ENCODE data around the gene SMURF1.
"Not testable (repeated sequence)": the region's sequence is repeated elsewhere in the genome, so short reads cannot be mapped to it uniquely, and the experiment has no call there.

Gene SMURF1

DNA sequence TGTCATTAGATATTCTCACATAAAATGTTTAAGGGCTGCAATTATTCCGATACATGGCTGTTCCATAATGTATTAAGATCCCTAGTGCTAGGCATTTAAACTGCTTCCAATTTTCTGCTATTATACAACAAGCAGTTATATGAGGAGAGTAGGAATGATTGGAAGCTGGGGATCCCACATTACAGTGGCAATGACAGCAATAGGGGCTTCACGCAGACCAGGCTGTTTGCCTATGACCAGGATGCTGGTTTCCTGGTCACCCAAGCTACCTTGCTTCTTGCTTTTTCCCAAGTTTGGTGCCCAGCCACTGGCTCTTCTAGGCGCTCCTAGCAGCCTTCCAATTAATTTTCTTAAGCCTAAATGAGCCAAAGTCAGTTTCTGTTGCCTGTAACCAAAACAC, 39.3 kb downstream of the SMURF1 start:
- H3K36me3 Mint-ChIP-seq, result peaks cover 11 to 12% of the 10 kb centered on the region in 2 donors
- no peak overlapping the region for H3K4me3 Mint-ChIP-seq
- ATAC-seq (replicated peaks) (no peak), DNase-seq (no peak)
- H3K4me1 Mint-ChIP-seq, result peaks cover 30 to 48% of the 10 kb centered on the region in 2 donors
- no peak overlapping the region for H3K27ac Mint-ChIP-seq
- no peaks in the 10 kb centered on the region for H3K27me3 Mint-ChIP-seq
- H3K9me3 Mint-ChIP-seq, result peaks cover 2 to 4% of the 10 kb centered on the region in 2 donors

DNA sequence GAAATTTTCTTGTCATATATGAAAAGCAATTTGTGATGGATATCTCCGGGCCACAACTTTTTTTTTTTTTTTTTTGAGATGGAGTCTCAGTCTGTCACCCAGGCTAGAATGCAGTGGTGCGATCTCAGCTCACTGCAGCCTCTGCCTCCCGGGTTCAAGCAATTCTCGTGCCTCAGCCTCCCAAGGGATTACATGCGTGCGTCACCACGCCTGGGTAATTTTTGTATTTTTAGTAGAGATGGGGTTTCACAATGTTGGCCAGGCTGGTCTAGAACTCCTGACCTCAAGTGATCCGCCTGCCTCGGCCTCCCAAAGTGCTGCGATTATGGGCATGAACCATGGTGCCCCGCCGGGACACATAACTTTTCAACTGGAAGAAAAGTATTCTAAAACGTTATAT, 40.1 kb downstream of the SMURF1 start:
- not testable (repeated sequence) for ATAC-seq (replicated peaks); DNase-seq; H3K27ac Mint-ChIP-seq; H3K27me3 Mint-ChIP-seq; H3K4me3 Mint-ChIP-seq; H3K9me3 Mint-ChIP-seq
- Mint-ChIP-seq H3K4me1 (peaks cover 24 to 43% of the 10 kb centered on the region in 2 donors), H3K36me3 (peaks cover 14 to 19% of the 10 kb centered on the region in 2 donors)

DNA sequence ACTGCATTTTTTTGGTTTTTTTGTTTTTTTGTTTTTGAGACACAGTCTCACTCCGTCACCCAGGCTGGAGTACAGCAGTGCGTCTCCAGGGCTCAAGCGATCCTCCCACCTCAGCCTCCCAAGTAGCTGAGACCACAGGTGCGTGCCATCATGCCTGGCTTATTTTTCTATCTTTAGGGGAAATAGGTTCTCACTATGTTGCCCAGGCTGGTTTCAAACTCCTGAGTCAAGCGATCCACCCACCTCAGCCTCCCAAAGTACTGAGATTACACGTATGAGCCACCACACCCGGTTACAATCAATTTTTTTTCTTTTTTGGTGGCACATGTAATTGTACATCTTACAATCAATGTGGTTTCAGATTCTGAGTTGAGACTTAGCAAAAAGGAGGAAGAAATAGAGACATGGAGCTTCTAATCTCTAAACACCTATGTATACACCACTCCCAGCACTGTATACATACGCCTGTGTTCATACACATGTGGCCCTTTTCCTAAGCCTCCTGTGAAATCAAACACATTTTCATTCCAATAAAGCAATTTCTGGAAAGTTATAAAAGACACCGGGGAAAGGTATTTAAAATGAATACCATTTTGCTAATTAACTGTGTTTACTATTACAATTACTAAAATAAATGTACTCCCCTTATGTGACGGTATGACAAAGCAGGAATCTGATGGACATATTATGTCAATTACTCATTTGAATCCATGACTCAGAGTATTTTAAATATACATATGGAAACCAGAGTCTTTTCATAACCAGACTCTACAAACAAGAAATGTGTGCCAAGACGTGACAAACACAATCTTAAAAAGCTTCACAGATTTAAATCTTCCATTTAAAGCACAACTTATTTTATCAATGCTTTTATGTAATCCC, 40.9 kb downstream of the SMURF1 start:
- Mint-ChIP-seq H3K4me1 (peaks cover 24 to 35% of the 10 kb centered on the region in 2 donors), H3K36me3 (peaks cover 22 to 27% of the 10 kb centered on the region in 2 donors), H3K27me3 (no peaks in the 10 kb centered on the region), H3K9me3 (peaks cover 14 to 15% of the 10 kb centered on the region in 2 donors), H3K27ac (peak overlapping the region; percentile 53), H3K4me3 (no peak overlapping the region)
- DNase-seq, result no peak
- peak; percentile 10 to 41 for ATAC-seq (replicated peaks)

DNA sequence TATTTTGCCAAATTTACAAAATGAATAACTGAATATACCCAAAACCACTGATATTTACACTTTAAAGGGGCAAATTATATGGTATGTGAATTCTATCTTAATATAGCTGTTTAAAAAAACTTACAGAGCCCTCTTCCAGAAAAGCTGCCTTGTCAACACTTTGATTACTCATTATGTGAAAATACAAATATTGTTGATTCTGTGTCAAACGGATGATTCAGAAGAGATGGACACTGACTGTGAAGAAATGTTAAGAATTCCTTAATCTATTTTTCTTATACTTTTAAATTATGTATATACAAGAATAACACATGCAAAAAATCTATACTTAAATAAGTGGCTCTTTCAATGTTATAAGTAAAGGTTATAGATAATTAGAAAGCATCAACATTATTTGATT, 41.5 kb downstream of the SMURF1 start:
- H3K27me3 Mint-ChIP-seq, result no peaks in the 10 kb centered on the region
- H3K4me1 Mint-ChIP-seq, result peaks cover 19 to 28% of the 10 kb centered on the region in 2 donors
- no peak overlapping the region for H3K4me3 Mint-ChIP-seq
- H3K9me3 Mint-ChIP-seq, result peaks cover 14 to 16% of the 10 kb centered on the region in 2 donors
- no peak overlapping the region for H3K27ac Mint-ChIP-seq
- no peak for DNase-seq
- peaks cover 22 to 31% of the 10 kb centered on the region in 2 donors for H3K36me3 Mint-ChIP-seq
- ATAC-seq (replicated peaks), result no peak

DNA sequence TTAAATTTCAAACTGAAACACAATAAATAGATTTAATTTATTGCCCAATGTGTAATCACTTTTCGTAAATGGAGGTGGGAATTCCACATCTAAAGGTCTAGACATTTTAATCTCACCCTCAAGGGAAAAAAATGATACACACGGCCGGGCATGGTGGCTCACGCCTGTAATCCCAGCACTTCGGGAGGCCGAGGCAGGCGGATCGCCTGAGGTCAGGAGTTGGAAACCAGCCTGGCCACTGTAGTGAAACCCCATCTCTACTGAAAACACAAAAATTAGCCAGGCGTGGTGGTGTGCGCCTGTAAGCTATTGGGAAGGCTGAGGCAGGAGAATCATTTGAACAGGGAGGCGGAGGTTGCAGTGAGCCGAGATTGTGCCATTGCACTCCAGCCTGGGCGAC, 42.4 kb downstream of the SMURF1 start:
- not testable (repeated sequence) for H3K27me3 Mint-ChIP-seq; H3K4me3 Mint-ChIP-seq; H3K27ac Mint-ChIP-seq; ATAC-seq (replicated peaks); DNase-seq
- H3K9me3 Mint-ChIP-seq, result peaks cover 14 to 16% of the 10 kb centered on the region in 2 donors
- H3K36me3 Mint-ChIP-seq, result peaks cover 22 to 40% of the 10 kb centered on the region in 2 donors
- peaks cover 21 to 30% of the 10 kb centered on the region in 2 donors for H3K4me1 Mint-ChIP-seq

DNA sequence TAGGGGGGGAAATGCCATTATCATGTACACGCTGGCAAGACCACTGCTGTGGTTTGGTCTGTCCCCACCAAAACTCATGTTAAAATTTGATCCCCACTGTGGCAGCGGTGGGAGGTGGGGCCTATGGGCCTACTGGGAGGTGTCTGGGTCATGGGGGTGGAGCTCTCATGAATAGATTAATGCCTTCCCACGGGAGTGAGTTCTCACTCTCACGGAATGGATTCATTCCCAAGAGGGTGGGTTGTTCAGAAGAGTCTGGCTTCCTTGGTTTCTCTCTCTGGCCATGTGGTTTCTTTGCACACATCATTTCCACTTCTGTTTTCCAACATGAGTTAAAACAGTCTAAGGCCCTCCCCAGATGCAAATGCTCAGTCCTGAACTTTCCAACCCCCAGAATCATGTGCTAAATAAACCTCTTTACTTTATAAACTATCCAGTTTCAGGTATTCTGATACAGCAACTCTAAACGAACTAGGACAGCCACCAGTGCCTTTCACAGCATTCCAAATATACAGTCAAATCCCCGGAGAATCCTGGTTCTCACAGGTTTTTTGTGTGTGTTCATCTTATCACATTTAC, 44.3 kb downstream of the SMURF1 start:
- H3K27me3 Mint-ChIP-seq, result no peaks in the 10 kb centered on the region
- peak in 1 of 2 donors; percentile 42 for ATAC-seq (replicated peaks)
- peaks cover 14 to 16% of the 10 kb centered on the region in 2 donors for H3K9me3 Mint-ChIP-seq
- no peak for DNase-seq
- no peak overlapping the region for H3K27ac Mint-ChIP-seq
- H3K36me3 Mint-ChIP-seq, result peaks cover 22 to 43% of the 10 kb centered on the region in 2 donors
- peaks cover 19 to 29% of the 10 kb centered on the region in 2 donors for H3K4me1 Mint-ChIP-seq
- no peak overlapping the region for H3K4me3 Mint-ChIP-seq

DNA sequence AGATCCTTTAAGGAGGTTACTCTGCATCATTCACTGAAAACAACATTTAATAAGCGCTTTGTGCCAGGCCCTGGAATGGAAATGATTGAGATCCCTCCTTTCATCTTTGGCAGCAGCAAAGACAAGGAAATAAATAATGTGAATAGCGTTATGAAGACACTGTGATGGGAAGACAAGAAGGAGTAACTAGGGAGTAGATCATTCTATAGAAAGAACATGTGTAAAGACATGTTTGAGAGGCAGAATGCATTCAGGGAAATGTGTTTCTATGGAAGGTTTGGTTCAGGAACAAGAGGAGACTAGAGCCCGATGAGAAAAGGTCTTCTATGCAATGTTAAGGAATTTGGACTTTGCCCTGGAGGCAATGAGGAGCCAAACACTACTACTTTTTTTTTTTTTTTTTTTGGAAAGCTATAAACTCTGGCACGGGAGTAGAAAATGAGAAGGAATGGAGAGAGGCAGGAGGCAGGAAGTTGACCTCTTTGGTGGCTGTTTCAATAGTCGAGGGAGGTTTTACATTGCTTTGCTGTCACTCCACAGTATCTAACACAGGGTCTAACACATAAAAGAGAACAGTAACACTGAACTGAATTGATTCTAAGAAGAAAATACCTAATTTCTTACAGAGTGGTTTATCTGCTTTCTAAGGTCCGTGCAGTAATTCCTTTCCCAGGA, 44.9 kb downstream of the SMURF1 start:
- DNase-seq (no peak), ATAC-seq (replicated peaks) (no peak)
- no peaks in the 10 kb centered on the region for H3K27me3 Mint-ChIP-seq
- peaks cover 19 to 40% of the 10 kb centered on the region in 2 donors for H3K36me3 Mint-ChIP-seq
- no peak overlapping the region for H3K4me3 Mint-ChIP-seq
- peaks cover 18 to 23% of the 10 kb centered on the region in 2 donors for H3K4me1 Mint-ChIP-seq
- no peak overlapping the region for H3K27ac Mint-ChIP-seq
- H3K9me3 Mint-ChIP-seq, result peaks cover 14 to 16% of the 10 kb centered on the region in 2 donors

DNA sequence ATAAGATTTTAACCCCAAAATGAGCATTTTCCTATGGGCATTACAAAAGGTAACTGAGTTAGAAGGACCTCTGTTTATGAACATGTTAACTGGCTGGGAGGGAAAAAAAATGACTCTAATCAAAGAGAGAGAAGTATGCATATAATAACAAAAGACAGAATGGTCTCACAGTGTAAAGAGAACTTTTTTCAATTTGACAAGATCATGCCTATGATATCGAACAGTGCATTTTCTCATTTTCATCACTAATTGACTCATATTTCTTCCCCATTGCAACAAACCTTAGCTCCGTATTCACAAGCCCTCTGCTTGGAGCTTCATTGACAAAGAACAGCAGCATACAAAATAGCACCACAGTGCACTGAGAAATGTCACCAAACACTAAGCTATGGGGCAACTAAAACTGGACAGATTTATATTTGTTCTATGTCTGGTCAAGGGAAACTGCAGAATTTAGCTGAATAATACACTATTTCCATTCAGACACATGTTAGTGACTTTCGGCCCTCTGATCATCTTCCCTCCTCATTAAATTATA, 45.6 kb downstream of the SMURF1 start:
- DNase-seq (no peak), ATAC-seq (replicated peaks) (no peak)
- no peak overlapping the region for H3K4me3 Mint-ChIP-seq
- H3K4me1 Mint-ChIP-seq, result peaks cover 18 to 23% of the 10 kb centered on the region in 2 donors
- no peaks in the 10 kb centered on the region for H3K27me3 Mint-ChIP-seq
- H3K9me3 Mint-ChIP-seq, result peaks cover 14 to 16% of the 10 kb centered on the region in 2 donors
- H3K36me3 Mint-ChIP-seq, result peaks cover 19 to 40% of the 10 kb centered on the region in 2 donors
- H3K27ac Mint-ChIP-seq, result no peak overlapping the region

DNA sequence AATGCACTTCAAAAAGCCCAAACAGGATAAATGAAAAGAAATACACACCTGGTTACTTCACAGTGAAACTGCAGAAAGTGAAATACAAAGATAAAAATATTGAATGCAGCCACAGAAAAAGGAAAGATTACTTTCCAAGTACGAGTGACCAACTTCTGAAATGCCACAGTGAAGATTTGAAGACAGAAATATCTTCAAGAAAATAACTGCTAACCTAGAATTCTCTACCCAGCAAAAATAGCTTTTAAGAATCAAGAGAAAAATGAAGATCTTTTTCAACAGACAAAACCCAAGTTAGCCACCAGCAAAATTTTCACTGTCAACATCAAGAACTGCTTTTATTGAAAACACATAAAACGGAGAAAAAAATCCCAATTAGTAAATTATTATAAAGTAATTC, 46.2 kb downstream of the SMURF1 start:
- Mint-ChIP-seq H3K9me3 (peaks cover 14 to 16% of the 10 kb centered on the region in 2 donors), H3K4me1 (peaks cover 17% of the 10 kb centered on the region in 2 donors), H3K36me3 (peaks cover 19 to 40% of the 10 kb centered on the region in 2 donors), H3K27ac (no peak overlapping the region), H3K4me3 (no peak overlapping the region), H3K27me3 (no peaks in the 10 kb centered on the region)
- ATAC-seq (replicated peaks) (no peak), DNase-seq (no peak)

DNA sequence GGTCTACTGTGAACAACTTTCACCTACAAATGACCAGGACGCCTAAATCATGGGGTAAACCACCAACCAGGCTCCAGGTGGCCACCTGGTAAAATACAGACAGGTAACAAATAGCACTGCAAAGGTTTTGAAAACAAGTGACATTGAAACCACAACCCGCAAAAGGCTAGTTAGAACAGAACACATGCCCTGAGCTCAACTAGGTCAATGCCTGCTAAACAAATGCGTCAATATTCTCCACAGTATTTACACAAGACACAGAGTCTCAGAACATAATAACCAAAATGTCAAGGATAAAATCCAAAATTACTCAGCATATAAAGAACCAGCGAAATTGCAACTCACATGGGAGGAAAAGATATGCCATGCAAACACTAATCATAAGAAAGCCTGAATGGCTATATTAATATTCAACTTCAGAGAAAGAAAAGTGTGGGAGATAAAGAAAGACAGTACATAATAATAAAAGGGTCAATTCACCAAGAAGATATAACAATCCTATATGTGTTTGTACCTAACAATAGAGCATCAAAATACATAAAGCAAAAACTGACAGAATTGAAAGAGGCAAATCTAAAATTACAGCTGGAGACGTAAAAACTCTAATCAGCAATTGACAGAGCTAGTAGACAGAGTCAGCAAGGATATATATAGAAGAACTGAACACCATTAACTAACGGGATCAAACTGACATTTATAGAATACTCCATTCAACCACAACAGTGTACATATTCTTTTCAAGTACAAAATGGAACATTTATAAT, 47.6 kb downstream of the SMURF1 start:
- Mint-ChIP-seq H3K27ac (no peak overlapping the region), H3K36me3 (peaks cover 19 to 40% of the 10 kb centered on the region in 2 donors), H3K4me3 (no peak overlapping the region), H3K4me1 (peaks cover 15 to 19% of the 10 kb centered on the region in 2 donors), H3K27me3 (no peaks in the 10 kb centered on the region), H3K9me3 (peaks cover 14 to 16% of the 10 kb centered on the region in 2 donors)
- ATAC-seq (replicated peaks), result no peak
- no peak for DNase-seq

DNA sequence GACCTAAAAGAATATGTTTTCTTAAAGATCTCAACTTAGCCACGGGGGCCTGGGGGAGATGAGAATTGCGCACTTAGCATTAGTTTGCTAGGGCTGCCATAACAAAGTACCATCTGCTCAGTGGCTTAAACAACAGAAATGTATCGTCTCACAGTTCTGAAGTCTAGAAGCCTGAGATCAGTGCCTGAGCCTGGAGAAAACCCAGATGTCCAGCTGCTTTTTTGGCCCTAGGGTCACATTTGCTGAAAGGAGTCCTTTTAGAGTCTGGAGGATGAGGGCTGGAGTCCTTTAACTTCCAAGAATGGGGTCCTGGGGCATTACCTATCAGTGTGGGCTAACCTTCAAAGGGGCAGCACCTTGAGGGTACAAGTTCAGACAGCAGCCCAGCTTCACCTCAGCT, 48.2 kb downstream of the SMURF1 start:
- Mint-ChIP-seq H3K4me1 (peaks cover 15 to 19% of the 10 kb centered on the region in 2 donors), H3K27me3 (no peaks in the 10 kb centered on the region), H3K9me3 (peaks cover 14 to 16% of the 10 kb centered on the region in 2 donors), H3K36me3 (peaks cover 19 to 39% of the 10 kb centered on the region in 2 donors), H3K27ac (no peak overlapping the region), H3K4me3 (no peak overlapping the region)
- DNase-seq (no peak), ATAC-seq (replicated peaks) (no peak)

DNA sequence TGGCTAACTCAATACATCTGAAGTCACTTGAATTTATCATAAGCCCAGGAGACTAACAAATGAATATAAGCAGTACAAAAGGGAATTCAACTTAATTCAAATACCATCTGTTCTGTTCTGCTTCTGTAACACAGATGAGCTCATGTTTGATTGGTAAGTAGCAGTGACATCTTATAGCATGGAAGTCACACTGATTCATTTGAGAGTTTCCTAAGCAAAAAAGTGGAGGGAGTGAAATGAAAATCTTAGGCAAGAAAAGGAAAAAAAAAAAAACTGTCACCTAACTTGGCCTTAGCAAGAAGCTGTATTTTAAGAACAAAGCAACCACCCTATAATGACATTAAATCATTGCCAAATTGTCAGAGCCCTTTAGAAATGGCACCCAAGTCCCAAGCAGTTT, 49.5 kb downstream of the SMURF1 start:
- DNase-seq, result no peak
- no peak overlapping the region for H3K27ac Mint-ChIP-seq
- no peak overlapping the region for H3K4me3 Mint-ChIP-seq
- peaks cover 11 to 31% of the 10 kb centered on the region in 2 donors for H3K36me3 Mint-ChIP-seq
- peaks cover 15 to 21% of the 10 kb centered on the region in 2 donors for H3K4me1 Mint-ChIP-seq
- peaks cover 9 to 12% of the 10 kb centered on the region in 2 donors for H3K9me3 Mint-ChIP-seq
- no peak for ATAC-seq (replicated peaks)
- H3K27me3 Mint-ChIP-seq, result no peaks in the 10 kb centered on the region

DNA sequence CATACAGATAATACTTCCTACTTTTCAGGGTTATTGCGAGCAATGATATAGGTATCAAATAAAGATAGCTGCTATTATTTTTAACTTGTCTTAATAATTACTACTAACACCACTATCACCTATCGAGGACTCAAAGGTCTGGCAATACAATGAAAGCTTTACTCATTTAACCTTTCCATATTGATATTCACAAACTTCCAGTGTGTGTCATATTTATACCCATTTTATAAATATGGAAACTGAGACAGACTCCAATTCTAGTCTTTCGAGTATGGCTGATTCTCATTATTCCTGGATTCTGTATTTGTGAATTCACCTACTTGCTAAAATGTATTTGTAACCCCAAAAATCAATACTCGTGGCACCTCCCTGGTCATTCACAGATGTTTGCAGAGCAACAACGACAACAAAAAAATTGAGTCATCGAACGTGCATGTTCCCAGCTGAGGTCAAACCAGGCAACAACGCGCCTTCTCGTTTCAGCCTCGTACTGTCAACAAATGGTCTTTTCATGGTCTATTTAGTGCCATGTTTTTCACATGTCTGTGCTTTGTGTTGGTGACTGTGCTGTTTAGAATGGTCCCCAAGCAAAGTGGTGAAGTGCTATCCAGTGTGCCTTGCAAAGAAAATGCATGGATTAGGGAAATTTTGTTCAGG, 51.7 kb downstream of the SMURF1 start:
- Mint-ChIP-seq H3K27ac (no peak overlapping the region), H3K27me3 (no peaks in the 10 kb centered on the region), H3K9me3 (peaks cover 0 to 2% of the 10 kb centered on the region in 2 donors), H3K4me3 (no peak overlapping the region), H3K4me1 (peaks cover 15 to 25% of the 10 kb centered on the region in 2 donors), H3K36me3 (peaks cover 2 to 18% of the 10 kb centered on the region in 2 donors)
- ATAC-seq (replicated peaks) (no peak), DNase-seq (no peak)

Data from stimulated activated naive B cell treated with anti-CD40 and anti-IgM and Interleukin-4, amounts not matched to agents 10 μg/mL and 1 μg/mL and 100 μg/mL, for 72 hours (primary cell).